Right hindlimb (tissue), 1 donor: ENCODE results near the gene IFT43.

ENCODE experiments used
- DNase-seq: peaks from one replicate; pipeline ENCODE4 v3.0.0-alpha.2; 2018

IFT43 gene

GRCh38 chr14:75985618-75986438, at the start of gene IFT43:
IFT43 (plus strand) TSS chr14:75985763; CDS start chr14:75985787, 24 bp downstream.
- DNase-seq = peak; percentile 95

DNA sequence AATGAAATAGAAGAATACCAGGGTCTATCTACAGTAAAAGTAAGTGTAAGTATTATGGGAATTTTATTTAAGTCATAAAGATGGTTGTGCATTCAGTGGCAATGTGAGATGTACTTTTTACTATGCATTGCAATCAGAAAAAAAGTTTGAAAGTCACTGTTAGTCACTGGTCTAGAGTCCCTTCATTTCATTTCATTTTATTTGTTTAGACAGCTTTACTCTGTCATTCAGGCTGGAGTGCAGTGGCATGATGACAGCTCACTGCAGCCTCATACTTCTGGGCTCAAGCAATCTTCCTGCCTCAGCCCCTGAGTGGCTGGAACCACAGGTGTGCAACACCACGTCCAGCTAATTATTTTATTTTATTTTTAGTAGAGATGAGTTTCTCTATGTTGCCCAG, 46.4 kb upstream of the IFT43 start:
- DNase-seq = no peak

DNA sequence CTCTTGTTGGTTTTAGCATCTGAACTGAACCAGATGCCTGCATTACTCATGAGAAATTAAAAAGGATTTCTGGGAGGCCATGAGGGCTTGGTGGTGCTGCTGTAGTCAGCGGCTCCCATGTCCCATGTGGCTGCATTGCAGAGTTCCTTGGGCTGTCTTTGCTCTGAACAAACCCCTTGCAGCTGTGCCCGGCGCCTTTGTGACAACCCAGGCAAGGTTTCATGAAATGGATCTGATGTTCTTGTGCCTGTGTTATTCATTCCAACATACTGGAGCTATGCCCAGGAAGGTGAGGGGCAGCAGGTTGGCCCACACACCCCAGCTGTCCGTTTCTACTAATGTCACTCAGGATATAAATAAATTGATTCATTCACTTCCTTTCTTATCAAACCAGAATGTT, 44.5 kb upstream of the IFT43 start:
- DNase-seq = peak; percentile 53

DNA sequence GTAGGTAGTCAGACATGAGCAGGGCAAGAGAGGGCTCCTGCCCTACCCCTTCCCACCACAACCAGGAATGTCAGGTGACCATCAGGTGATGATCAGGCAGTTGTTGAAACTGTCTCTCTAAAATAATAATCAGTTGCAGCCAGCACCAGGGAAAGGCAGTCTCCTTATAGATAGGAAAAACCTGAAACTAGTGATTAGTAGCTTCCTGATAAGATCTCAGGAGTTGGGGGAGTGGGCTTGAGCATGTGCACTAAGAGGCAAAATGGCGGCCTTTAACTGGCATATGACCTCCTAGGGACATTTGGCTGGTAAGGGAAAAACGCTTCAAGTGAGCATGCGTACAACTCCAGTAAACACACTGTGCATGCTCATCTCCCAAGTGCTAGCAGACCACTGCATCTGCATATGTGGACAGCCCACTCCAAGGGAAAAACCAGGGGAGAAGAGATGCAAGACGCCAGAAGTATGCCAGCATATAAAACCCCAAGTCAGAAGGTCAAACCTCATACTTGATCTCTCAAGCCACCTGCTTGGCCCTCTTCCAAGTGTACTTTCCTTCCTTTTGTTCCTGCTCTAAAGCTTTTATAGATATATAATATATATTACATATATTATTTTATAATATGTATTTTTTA, 40.8 kb upstream of the IFT43 start:
- DNase-seq = no peak

GRCh38 chr14:75946785-75947184, 38.8 kb upstream of the IFT43 start:
- DNase-seq = no peak

GRCh38 chr14:75952489-75952888, 33.1 kb upstream of the IFT43 start:
- no peak for DNase-seq

DNA sequence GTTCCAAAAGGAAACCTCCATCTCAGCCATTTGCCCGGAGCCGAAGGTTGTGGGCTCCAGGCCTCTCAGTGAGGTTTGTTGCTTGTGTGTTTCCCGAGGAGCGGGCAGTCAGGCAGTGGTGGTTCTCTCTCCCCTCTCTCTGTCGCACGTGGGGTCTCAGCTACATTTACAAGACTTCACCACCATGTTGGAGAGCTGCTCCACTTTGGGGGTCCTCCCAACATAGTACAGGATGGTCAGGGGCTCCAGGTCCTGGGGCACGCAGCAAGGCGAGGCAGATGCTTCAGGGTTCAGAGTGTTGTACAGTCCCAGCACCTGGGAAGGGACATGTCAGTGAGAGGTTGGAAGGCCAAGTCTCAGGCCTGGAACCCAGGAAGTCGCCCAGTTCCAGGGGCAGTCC, 26.5 kb upstream of the IFT43 start:
- DNase-seq = no peak

- DNase-seq = no peak
Measured at GRCh38 chr14:75960231-75960630, 25.3 kb upstream of the IFT43 start.

DNA sequence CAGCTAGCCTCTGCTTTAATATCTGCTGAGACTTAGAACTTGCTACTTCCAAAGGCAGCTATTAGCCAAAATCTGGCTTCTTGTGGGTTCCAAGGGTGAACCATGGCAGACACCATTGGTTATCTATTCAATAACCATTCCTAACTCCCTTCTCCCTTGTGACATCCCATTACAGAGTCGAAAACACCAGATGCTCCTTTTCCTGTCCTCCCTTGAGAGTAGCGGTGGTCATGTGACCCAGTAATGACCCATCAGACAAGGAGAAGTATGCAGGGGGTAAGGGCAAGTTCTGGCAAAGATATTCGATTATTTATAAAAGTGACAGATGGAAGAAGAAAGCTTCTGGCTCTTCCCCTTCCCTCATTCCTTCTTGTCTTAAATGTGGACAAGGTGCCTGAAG, 23.9 kb upstream of the IFT43 start:
- DNase-seq = no peak

DNA sequence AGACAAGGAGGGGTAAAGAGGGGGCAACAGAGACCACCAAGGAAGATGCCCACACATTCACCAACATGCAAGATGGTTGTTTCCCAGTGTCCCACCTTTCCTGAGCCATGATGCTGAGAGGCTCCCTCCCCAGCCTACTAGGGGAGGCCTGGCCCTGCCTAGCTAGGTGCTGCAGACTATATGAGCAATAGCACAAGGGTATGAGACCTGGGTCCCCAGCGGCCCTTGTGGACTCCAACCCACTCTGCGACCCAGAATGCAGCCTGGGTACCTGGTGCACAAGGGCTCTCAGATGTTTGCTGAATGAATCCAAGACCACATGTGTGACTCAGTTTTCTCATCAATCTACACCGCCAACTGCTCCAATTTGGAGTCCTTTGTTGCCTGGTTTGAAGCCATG, 17.7 kb upstream of the IFT43 start:
- DNase-seq = no peak

DNA sequence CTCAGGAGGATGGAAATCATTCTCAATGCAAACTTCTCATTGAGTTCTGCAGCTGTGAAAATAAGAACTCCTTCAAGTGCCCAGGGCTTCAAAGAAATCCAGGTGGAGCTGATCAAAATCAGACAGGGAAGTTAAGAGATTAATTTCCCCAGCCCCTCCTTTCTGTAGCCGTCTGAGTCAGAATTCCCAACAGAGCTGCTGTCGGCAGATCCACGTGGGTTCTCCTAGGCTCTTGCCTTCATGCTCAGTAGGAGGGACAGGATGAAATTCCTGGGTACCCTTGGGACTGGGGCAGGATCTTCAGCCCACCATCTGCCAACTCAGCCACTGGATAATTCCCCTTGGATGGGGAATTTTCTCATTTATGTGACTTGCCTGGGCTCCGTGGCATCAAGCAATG, 17.1 kb upstream of the IFT43 start:
- DNase-seq = no peak

DNA sequence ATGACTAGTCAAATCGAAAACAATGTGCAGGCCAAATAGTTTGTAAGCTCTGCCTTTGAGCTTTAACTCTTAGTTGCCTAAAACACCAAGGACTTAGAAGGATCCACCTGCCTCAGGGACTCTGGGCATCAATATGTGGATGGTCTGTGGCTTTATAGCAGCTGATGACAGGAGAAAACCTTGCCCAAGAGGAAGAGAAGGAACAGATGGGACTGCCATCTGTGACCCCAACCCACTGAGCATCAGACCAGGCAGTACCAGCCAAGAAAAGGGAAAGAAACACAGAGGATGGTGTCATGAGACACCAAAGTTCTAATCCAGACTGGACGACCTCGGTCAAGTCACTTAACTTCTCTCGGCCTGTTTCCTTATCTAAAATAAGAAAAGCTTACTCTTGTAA, 16.4 kb upstream of the IFT43 start:
- no peak for DNase-seq

DNA sequence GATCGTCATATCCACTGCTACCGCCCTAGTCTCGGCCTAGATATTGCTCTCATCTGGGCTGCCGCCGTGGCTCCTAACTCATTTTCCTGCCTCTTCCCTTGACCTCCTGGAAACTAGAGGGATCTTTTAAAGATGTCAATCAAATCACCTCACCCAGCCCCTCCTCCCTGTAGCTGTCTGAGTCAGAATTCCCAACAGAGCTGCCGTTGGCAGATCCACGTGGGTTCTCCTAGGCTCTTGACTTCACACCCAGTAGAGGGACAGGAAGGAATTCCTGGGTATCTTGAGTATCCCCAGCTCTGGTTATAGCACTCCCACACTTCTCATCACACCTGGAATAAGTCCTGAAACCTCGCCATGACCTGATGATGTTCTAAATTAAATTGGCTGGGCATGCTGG, 15.7 kb upstream of the IFT43 start:
- no peak for DNase-seq

DNA sequence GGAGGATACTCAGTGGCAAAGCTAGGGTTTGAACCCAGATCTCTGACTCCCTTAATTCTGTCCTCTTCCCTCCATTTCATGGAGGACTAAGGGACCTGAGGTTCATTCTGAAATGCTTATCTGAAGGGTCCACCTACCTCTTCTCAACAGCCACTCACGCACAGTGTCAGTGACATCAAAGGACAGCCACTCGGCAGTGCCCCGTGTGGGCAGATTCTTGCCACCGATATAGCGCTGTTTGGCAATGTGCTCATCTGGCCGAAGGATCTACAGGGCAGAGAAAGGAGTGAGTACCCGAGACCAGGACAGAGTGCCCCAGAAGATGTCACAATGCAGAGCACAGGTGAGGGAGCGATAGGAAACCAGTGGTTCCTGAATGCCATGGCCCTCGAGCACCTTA, 14.6 kb upstream of the IFT43 start:
- DNase-seq = no peak

DNA sequence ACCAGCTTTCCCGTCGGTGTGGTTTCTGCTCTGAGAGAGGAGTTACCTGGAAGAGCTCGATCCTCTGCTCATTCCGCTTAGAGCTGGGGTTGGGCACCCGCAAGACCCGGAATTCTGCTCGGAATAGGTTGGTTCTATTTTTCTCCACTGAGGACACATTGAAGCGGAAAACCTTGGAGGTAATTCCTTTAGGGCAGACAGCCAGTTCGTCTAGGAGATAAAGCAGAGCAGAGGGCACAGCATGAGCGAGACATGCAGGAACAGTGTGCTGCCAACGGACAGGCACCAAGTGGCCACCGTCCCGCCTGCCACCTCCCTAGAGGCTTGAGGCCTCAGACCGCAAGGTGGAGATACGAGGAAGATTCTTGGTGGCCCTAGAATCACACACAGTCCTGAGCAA, 14.1 kb upstream of the IFT43 start:
- DNase-seq = no peak

DNA sequence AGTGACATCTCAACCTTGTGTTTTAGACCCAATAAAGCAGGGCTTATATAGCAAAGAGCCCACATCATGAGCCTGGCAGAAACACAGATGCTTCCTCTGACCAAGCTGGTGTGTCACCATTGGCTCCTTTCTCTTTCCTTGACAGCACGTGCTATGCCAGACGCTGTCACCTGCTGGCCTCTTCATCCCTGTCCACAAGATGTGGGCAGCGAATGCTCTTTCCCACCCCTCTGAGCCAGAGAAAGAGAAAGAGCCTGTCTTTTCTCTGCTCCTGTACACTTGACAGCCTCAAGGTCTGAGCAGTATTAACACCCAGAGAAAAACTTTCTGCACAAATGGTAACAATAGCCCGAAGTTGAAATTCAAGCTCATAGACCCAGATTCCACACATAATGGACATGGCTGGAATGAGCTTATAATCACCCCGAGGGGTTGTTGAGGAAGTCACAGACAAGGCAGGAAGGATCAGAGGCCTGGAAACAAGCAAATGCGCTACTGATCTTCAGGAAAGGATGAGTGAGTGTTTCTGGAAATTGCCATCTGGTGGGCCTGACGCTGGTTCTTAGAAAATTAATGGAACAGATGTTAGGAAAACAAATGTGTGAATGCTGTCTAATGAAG, 12.7 kb upstream of the IFT43 start:
- DNase-seq = no peak

DNA sequence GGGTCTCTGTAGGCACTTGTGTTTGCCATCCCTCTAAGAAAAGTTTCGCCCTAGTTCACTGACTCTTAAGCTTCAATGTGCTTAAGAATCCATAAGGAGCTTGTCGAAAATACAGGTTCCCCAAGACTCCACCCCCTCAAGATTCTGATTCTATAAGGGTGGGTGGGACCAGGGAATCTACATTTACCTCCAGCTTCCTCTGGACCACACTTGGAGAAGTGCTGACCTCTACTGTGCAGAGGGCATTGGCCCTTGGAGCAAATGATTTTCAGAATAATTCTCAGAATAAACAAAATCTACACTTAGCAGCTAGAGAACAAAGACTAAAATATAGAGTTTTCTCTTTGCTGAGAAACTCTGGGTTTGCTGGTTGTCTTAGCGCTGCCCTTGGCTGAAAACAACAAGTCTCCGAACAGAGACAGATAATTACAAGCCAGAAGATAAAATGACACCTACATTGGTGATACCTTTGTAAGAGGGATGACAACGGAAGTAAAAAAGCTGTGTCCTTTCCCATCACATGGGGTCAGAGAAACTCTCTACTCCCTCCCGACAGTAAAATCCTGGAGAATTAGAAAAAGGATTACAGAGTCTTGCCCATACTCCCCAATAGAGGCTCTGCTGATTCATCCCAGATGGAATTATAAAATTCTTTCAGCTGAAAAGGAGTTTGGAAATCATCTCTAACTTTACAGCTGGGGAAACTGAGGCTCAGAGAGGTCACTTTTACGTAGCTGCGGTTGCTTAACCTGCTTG, 8.6 kb upstream of the IFT43 start:
- DNase-seq = no peak

DNA sequence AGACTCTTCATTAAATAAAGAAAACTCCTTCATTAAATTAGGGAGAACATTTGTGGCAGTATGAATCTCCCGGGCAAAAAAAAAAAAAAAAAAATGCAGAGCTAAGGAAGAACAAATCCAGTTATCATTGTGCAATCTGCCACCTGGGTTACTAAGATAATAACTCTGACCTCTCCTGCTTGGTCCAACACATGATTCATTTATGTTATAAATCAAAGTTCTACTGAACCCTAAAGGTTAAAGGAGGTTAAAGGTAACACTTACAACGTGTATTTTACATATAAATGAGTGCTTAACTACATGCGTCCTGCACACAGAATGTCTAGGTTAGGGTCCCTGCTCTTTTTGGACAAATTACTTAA, 8.0 kb upstream of the IFT43 start:
- DNase-seq = no peak

GRCh38 chr14:75978249-75978731, 7.3 kb upstream of the IFT43 start:
- no peak for DNase-seq

GRCh38 chr14:75979071-75979571, 6.4 kb upstream of the IFT43 start:
- peak; percentile 67 for DNase-seq

DNA sequence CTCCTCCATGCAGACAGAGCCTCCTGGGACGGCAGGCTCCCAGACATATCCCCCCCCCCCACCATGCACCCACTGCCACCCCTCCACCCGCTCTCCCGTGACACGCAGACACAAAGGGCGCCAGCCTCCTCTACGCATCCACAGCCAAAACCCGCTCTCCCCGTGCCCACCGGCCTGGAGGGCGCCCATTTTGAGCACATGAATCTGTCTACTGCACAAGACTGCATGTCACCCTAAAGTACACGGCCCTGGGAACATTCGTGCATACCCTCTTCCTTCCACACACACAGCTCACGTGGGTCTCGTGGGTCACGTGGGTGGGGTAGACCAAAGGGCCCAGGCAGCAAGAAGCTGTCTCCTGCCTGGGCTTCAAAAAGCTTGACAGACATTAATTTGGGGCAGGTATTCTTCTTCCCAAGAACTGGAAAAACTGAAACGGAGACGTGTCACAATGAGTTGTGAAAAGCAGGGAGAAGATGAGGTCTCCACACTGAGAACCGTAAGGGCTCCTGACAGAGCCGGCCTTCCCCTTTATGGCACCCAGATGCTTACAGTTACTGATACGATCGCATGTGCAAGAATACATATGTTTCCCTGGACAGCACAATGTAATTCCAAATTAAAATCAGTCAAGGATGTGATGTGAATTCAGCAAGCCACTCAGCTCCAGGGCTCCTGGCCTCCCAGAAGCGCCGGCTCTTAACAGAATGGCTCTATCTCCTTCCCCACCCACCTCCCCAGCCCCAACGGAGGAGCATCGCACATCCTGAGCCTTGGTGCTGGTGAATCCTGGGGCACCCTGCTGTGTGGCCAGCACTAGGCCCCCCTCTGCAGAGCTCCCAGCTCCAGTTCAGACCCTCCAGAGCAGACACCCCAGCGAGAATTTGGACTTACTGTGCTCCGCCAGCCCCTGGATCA, 5.7 kb upstream of the IFT43 start:
- peak; percentile 68 for DNase-seq

- peak; percentile 57 for DNase-seq
Measured at GRCh38 chr14:75980856-75981255, 4.7 kb upstream of the IFT43 start.
